PFSK-1 (cell line): ENCODE results near the gene ERN1.

Experiments
- FOXP2 ChIP-seq: optimal IDR thresholded peaks from 2 replicates; pipeline ENCODE3; 2011; ENCODE audit warnings: borderline replicate concordance, control low read depth, inconsistent platforms; ENCODE audit not compliant: insufficient read depth; ENCODE audit errors: extremely low read length, extremely low read depth
- POLR2AphosphoS5 ChIP-seq: IDR thresholded peaks from 2 replicates; pipeline ENCODE4 v1.6.1; 2012; ENCODE audit warnings: low read depth, mild to moderate bottlenecking, control low read depth, low read length, moderate library complexity
- SIN3A ChIP-seq: IDR thresholded peaks from 2 replicates; pipeline ENCODE4 v1.6.1; 2012; ENCODE audit warnings: mild to moderate bottlenecking, low read length, moderate library complexity, borderline replicate concordance; ENCODE audit not compliant: insufficient read depth
- TAF1 ChIP-seq: IDR thresholded peaks from 2 replicates; pipeline ENCODE4 v1.6.1; 2012; ENCODE audit warnings: low read length, control low read depth, borderline replicate concordance; ENCODE audit not compliant: insufficient read depth
- TF ChIP-seq, protein P1 (sequence below), 2 experiments: IDR thresholded peaks; 2 replicates each; pipeline versions ENCODE4 v1.6.1 to v1.8.0; 2011 to 2012; ENCODE audit warnings: low read depth in 2 of 2, low read length in 2 of 2, control low read depth in 1 of 2, inconsistent platforms in 1 of 2, mild to moderate bottlenecking in 1 of 2, moderate library complexity in 1 of 2; ENCODE audit not compliant: insufficient read depth in 1 of 2

ERN1 gene

DNA sequence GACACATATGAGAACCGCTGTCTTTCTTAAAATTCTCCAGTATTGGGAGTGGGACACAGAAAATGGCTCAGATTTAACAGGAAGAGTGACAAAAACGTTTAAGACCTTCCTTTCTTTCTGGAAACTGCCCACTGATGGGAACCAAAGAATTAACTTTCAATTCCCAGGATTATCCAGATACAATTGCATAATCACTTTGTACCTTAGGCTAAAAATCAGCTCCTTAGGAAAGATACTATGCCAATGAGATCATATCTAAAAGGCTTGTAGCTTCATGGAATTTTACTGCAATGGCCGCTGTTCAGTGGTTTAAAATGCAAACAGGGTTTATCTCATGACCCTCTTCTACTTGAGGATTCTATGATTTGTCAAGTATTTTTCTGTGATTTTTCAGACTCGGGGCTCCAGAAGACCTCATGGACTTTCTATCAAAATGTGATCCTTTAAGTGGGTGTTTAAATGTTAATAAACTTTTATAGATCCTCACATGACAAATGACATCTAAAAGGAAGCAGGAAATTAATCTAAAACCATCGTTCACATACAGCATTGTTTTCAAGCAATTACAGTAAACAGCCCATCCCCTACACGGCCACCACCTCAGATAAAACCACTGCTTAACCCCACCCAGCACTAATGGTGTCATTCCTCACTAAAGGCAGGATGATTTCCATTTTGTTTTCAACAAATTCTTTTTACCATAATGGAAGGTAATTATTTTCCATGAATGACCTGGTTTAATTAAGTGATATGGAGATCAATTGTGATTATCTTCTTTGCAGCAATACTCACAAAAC is 31.6 kb upstream of the ERN1 start:
- TF ChIP-seq TAF1 (no peak), SIN3A (no peak), FOXP2 (no peak), POLR2AphosphoS5 (no peak)
- TF ChIP-seq, protein P1, sequence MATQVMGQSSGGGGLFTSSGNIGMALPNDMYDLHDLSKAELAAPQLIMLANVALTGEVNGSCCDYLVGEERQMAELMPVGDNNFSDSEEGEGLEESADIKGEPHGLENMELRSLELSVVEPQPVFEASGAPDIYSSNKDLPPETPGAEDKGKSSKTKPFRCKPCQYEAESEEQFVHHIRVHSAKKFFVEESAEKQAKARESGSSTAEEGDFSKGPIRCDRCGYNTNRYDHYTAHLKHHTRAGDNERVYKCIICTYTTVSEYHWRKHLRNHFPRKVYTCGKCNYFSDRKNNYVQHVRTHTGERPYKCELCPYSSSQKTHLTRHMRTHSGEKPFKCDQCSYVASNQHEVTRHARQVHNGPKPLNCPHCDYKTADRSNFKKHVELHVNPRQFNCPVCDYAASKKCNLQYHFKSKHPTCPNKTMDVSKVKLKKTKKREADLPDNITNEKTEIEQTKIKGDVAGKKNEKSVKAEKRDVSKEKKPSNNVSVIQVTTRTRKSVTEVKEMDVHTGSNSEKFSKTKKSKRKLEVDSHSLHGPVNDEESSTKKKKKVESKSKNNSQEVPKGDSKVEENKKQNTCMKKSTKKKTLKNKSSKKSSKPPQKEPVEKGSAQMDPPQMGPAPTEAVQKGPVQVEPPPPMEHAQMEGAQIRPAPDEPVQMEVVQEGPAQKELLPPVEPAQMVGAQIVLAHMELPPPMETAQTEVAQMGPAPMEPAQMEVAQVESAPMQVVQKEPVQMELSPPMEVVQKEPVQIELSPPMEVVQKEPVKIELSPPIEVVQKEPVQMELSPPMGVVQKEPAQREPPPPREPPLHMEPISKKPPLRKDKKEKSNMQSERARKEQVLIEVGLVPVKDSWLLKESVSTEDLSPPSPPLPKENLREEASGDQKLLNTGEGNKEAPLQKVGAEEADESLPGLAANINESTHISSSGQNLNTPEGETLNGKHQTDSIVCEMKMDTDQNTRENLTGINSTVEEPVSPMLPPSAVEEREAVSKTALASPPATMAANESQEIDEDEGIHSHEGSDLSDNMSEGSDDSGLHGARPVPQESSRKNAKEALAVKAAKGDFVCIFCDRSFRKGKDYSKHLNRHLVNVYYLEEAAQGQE (IDR thresholded peaks at IDR 0.05; ENCODE audit: insufficient read depth in 1 of 2, low read depth in 2 of 2, low read length in 2 of 2) = no peak

DNA sequence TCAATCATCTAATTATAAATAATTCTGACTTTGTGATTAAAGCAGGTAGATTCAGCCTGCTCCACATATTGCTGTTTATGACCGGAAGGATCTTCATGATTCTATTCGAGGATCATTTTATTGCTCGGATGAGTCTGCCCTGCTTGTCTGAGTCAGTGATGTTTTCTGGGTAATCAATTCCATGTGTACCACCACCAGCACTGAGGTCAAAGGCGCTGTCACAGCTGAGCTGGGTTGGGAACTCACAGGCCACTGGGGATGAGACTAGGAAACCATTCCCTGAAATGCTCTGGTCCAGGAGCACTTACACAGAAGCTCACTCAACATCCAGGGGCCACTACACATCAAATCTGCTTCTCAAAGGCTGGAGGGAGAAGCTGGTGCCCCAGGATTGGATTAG is 30.4 kb upstream of the ERN1 start:
- TF ChIP-seq, protein P1 (IDR thresholded peaks at IDR 0.05; ENCODE audit: insufficient read depth in 1 of 2, low read depth in 2 of 2, low read length in 2 of 2) = no peak
- TF ChIP-seq TAF1 (no peak), FOXP2 (no peak), SIN3A (no peak), POLR2AphosphoS5 (no peak)

DNA sequence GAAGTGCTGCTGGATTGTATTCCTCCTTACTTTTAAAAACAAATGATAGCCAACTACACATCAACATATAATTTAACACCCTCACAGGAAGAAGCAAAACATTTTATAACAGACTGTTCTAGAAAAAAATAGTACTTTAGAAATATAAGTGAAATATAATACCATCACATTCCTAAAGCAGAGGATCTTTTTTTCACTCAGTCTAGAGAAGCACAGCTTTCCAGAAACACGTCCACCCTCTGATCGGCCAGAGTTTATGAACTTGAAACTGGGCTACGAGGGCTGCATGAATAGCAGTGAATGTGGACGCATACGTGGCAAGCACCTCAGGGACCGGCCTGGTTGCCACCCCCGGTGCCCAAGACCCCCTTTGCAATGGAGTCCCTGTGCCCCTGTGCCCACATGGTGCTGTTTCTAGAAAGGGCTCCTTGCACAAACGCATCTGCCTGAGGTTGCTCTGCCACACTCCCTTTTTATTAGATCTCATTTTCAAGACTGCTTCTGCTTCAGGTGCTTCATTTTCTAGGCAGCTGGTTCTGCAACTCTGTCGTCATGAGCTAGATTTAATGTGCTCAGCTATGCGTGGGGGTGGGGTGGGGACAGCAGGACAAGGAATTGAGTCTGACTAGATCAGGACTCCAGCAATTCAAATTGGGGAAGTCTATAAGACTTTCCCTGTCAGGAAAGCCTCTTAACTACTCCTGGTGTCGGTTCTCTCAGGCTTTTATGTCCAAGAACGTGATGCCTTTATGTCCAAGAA is 29.1 kb upstream of the ERN1 start:
- TF ChIP-seq POLR2AphosphoS5 = no peak
- TF ChIP-seq, protein P1 (IDR thresholded peaks at IDR 0.05; ENCODE audit: insufficient read depth in 1 of 2, low read depth in 2 of 2, low read length in 2 of 2) = no peak
- no peak for TF ChIP-seq SIN3A
- TF ChIP-seq FOXP2 = no peak
- no peak for TF ChIP-seq TAF1

DNA sequence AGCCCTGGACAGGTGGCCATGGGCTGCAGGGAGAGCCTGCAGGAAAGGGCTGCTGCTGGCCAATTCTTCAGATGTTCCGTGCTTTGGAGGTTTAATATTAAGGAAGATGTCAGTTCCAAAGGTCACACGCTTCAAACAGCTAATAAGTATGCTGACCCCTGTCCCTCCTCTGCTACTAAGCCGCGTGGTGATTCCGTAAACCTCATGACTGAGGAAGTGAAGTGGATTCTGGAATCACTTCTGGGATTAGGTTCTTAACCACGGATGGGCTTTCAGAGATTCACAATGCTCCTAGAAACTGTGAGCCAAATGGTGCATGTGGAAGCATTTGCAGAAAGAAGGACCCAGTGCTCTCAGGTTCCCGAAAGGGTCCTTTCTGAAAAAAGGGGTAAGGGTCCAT is 28.5 kb upstream of the ERN1 start:
- no peak for TF ChIP-seq SIN3A
- no peak for TF ChIP-seq FOXP2
- no peak for TF ChIP-seq TAF1
- TF ChIP-seq, protein P1 (IDR thresholded peaks at IDR 0.05; ENCODE audit: insufficient read depth in 1 of 2, low read depth in 2 of 2, low read length in 2 of 2) = no peak
- TF ChIP-seq POLR2AphosphoS5 = no peak
